Femur (tissue), 1 donor: Measurements from ENCODE around the gene SV2B.

ENCODE experiments used
- DNase-seq: peaks from one replicate; pipeline ENCODE4 v3.0.0-alpha.2; 2017

Gene SV2B

GRCh38 chr15:91140601-91141000, 40.5 kb downstream of the SV2B start:
- DNase-seq, result no peak

- DNase-seq, result no peak
Observed at GRCh38 chr15:91141097-91141496, 41.0 kb downstream of the SV2B start.

GRCh38 chr15:91142106-91142744, 42.2 kb downstream of the SV2B start:
- DNase-seq, result no peak

- DNase-seq, result no peak
Observed at GRCh38 chr15:91142946-91143345, 42.9 kb downstream of the SV2B start.

- DNase-seq, result no peak
Observed at GRCh38 chr15:91146728-91147127, 46.7 kb downstream of the SV2B start.

- DNase-seq, result no peak
Observed at GRCh38 chr15:91148243-91148642, 48.2 kb downstream of the SV2B start.

GRCh38 chr15:91150502-91151160, 50.6 kb downstream of the SV2B start:
- DNase-seq, result no peak

- DNase-seq, result no peak
Observed at GRCh38 chr15:91151781-91152563, 51.9 kb downstream of the SV2B start.

- DNase-seq, result no peak
Observed at GRCh38 chr15:91152896-91153581, 53.0 kb downstream of the SV2B start.

GRCh38 chr15:91153954-91154353, 53.9 kb downstream of the SV2B start:
- no peak for DNase-seq

- no peak for DNase-seq
Observed at GRCh38 chr15:91156175-91156726, 56.2 kb downstream of the SV2B start.

- no peak for DNase-seq
Observed at GRCh38 chr15:91158415-91159394, 58.6 kb downstream of the SV2B start.

GRCh38 chr15:91165850-91166249, 65.8 kb downstream of the SV2B start:
- DNase-seq, result no peak

- DNase-seq, result no peak
Observed at GRCh38 chr15:91168457-91168856, 68.4 kb downstream of the SV2B start.

GRCh38 chr15:91171334-91171733, 71.3 kb downstream of the SV2B start:
- DNase-seq, result no peak

GRCh38 chr15:91182101-91182500, 82.0 kb downstream of the SV2B start:
- no peak for DNase-seq

GRCh38 chr15:91183596-91183995, 83.5 kb downstream of the SV2B start:
- DNase-seq, result no peak

GRCh38 chr15:91184441-91184840, 84.4 kb downstream of the SV2B start:
- no peak for DNase-seq

- no peak for DNase-seq
Observed at GRCh38 chr15:91186904-91187656, 87.0 kb downstream of the SV2B start.

GRCh38 chr15:91192285-91192684, 92.2 kb downstream of the SV2B start:
- DNase-seq, result no peak
